Measurements from ENCODE around the gene HERPUD2. TPM values are rescaled to one million over a fixed set of nuclear protein-coding genes. Genes with fewer than 3 reads are reported as not detected.
"Not testable (repeated sequence)": the region's sequence is repeated elsewhere in the genome, so short reads cannot be mapped to it uniquely, and the experiment has no call there.

HERPUD2 gene
- total RNA-seq, 6 experiments from 2014 or later: 21.2 to 26.5 (median 22.6) TPM

- no peak for DNase-seq
- H3K36me3 Mint-ChIP-seq (ENCODE audit: low read depth): peaks cover 53% of the 10 kb centered on the region
- peaks cover 9% of the 10 kb centered on the region for H3K9me3 Mint-ChIP-seq
- TF ChIP-seq CTCF (IDR thresholded peaks at IDR 0.05): no peak
- no peak overlapping the region for H3K4me3 Mint-ChIP-seq
- no peaks in the 10 kb centered on the region; the same call in 1 of the 2 replicates for H3K27me3 Mint-ChIP-seq (ENCODE audit: insufficient read depth)
- no peak overlapping the region for H3K27ac Mint-ChIP-seq
- H3K4me1 Mint-ChIP-seq (ENCODE audit: low read depth): peaks cover 8% of the 10 kb centered on the region
These were observed 37.8 kb downstream of the HERPUD2 start for GRCh38 chr7:35657125-35657524.

- H3K36me3 Mint-ChIP-seq (ENCODE audit: low read depth): peaks cover 54% of the 10 kb centered on the region
- not testable (repeated sequence) for H3K4me1 Mint-ChIP-seq (ENCODE audit: low read depth); H3K9me3 Mint-ChIP-seq; H3K27me3 Mint-ChIP-seq (ENCODE audit: insufficient read depth); H3K27ac Mint-ChIP-seq; H3K4me3 Mint-ChIP-seq; DNase-seq
These were observed 40.4 kb downstream of the HERPUD2 start for GRCh38 chr7:35654558-35654957.

GRCh38 chr7:35652124-35652523 lies 42.8 kb downstream of the HERPUD2 start:
- Mint-ChIP-seq H3K36me3 (ENCODE audit: low read depth) (peaks cover 52% of the 10 kb centered on the region), H3K27ac (no peak overlapping the region), H3K27me3 (ENCODE audit: insufficient read depth) (no peaks in the 10 kb centered on the region; the same call in 1 of the 2 replicates), H3K4me1 (ENCODE audit: low read depth) (peaks cover 14% of the 10 kb centered on the region), H3K4me3 (no peak overlapping the region), H3K9me3 (no peaks in the 10 kb centered on the region; the same call in 1 of the 2 replicates)
- no peak for DNase-seq
- no peak for TF ChIP-seq CTCF (IDR thresholded peaks at IDR 0.05)

- Mint-ChIP-seq H3K9me3 (no peaks in the 10 kb centered on the region; the same call in 1 of the 2 replicates), H3K4me1 (ENCODE audit: low read depth) (peaks cover 15% of the 10 kb centered on the region), H3K27ac (no peak overlapping the region), H3K4me3 (no peak overlapping the region), H3K27me3 (ENCODE audit: insufficient read depth) (no peaks in the 10 kb centered on the region; the same call in 1 of the 2 replicates), H3K36me3 (ENCODE audit: low read depth) (peaks cover 41% of the 10 kb centered on the region)
- DNase-seq: no peak
- TF ChIP-seq CTCF (IDR thresholded peaks at IDR 0.05): no peak
These were observed 44.2 kb downstream of the HERPUD2 start for GRCh38 chr7:35650751-35651150.

- TF ChIP-seq CTCF (IDR thresholded peaks at IDR 0.05): no peak
- no peak for DNase-seq
- no peak overlapping the region for H3K27ac Mint-ChIP-seq
- no peaks in the 10 kb centered on the region; the same call in 1 of the 2 replicates for H3K27me3 Mint-ChIP-seq (ENCODE audit: insufficient read depth)
- peaks cover 34% of the 10 kb centered on the region for H3K36me3 Mint-ChIP-seq (ENCODE audit: low read depth)
- no peak overlapping the region for H3K4me3 Mint-ChIP-seq
- H3K4me1 Mint-ChIP-seq (ENCODE audit: low read depth): peaks cover 15% of the 10 kb centered on the region
- no peaks in the 10 kb centered on the region; the same call in 1 of the 2 replicates for H3K9me3 Mint-ChIP-seq
These were observed 45.2 kb downstream of the HERPUD2 start for GRCh38 chr7:35649711-35650110.

- Mint-ChIP-seq H3K27ac (no peak overlapping the region), H3K4me1 (ENCODE audit: low read depth) (peaks cover 7% of the 10 kb centered on the region; the same call in 1 of the 2 replicates), H3K36me3 (ENCODE audit: low read depth) (peaks cover 24% of the 10 kb centered on the region), H3K4me3 (no peak overlapping the region), H3K9me3 (no peaks in the 10 kb centered on the region; the same call in 1 of the 2 replicates), H3K27me3 (ENCODE audit: insufficient read depth) (no peaks in the 10 kb centered on the region; the same call in 1 of the 2 replicates)
- TF ChIP-seq CTCF (IDR thresholded peaks at IDR 0.05): no peak
- DNase-seq: no peak
These were observed 46.6 kb downstream of the HERPUD2 start for GRCh38 chr7:35648367-35648766.
